SU-DHL-6 (cell line): ENCODE measurements around the gene VCX.

ENCODE experiments used
- EZH2phosphoT487 ChIP-seq: fragments of 200-600 bp; sonication (generic), shearing (Covaris generic); conservative IDR thresholded peaks from 2 replicates; pipeline ENCODE4 v1.6.1; 2018; ENCODE audit warnings: mild to moderate bottlenecking, antibody characterized with exemption, low read length, moderate library complexity, mixed read lengths
- TF ChIP-seq, protein P1 (sequence below): fragments of 200-600 bp; sonication (generic); IDR thresholded peaks from one replicate; pipeline ENCODE4 v1.5.1; 2017; ENCODE audit warnings: antibody characterized with exemption, mild to moderate bottlenecking, low read length, moderate library complexity; ENCODE audit not compliant: insufficient read depth, poor library complexity, severe bottlenecking

DNA sequence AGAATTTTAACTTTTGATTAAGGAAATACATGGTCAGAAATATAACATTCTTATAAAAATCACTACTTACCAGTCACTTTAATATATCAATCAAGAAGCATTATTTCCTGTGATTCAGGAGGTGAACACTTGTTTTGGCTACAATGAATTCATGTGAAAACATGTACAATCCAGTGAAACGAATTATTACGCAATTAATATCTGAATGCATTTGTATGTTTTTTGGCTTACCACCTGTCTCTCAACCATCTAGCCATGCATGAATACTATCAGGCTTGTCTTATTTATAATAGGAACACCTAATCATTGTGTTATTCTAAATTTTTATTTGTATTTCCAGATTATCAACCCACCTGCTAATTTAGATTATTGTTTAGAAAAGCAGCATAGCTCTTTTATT lies 44.6 kb upstream of the VCX start:
- TF ChIP-seq EZH2phosphoT487: no peak
- TF ChIP-seq, protein P1, sequence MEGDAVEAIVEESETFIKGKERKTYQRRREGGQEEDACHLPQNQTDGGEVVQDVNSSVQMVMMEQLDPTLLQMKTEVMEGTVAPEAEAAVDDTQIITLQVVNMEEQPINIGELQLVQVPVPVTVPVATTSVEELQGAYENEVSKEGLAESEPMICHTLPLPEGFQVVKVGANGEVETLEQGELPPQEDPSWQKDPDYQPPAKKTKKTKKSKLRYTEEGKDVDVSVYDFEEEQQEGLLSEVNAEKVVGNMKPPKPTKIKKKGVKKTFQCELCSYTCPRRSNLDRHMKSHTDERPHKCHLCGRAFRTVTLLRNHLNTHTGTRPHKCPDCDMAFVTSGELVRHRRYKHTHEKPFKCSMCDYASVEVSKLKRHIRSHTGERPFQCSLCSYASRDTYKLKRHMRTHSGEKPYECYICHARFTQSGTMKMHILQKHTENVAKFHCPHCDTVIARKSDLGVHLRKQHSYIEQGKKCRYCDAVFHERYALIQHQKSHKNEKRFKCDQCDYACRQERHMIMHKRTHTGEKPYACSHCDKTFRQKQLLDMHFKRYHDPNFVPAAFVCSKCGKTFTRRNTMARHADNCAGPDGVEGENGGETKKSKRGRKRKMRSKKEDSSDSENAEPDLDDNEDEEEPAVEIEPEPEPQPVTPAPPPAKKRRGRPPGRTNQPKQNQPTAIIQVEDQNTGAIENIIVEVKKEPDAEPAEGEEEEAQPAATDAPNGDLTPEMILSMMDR: no peak
